A673 (cell line): ENCODE data around the gene MYOG. TPM values are rescaled to one million over a fixed set of nuclear protein-coding genes. Genes with fewer than 3 reads are reported as not detected.

Experiments
- BruUV-seq: library from RNA; stranded (reverse); fragments of 400-500 nt; replicated peaks from 2 replicates; lab custom pipeline; 2021; lab: Mats Ljungman, UMichigan
- CTCF ChIA-PET: fragments of 300-600 bp; sonication (Branson Sonifier 250); formaldehyde crosslinking; loops from one replicate; lab custom pipeline; 2022; ENCODE audit warnings: antibody characterized with exemption; lab: Charles Lee
- POLR2A ChIA-PET: fragments of 300-600 bp; sonication (Branson Sonifier 250); formaldehyde crosslinking; loops from one replicate; lab custom pipeline; 2022; ENCODE audit warnings: antibody characterized with exemption; ENCODE audit not compliant: low non-redundant PET; lab: Charles Lee
- DNase-seq: peaks from one replicate; pipeline ENCODE4 v3.0.0-alpha.2; 2015; ENCODE audit warnings: low spot score
- H3K27ac ChIP-seq: fragments of 200-600 bp; sonication (generic); 2 replicates; pipeline ENCODE4 v1.5.1; 2016; ENCODE audit warnings: mixed run types, low read depth, mild to moderate bottlenecking, mixed read lengths, antibody characterized with exemption, low read length; ENCODE audit not compliant: poor library complexity, severe bottlenecking
- H3K27me3 ChIP-seq: fragments of 200-600 bp; sonication (generic); replicated peaks from 2 replicates; pipeline ENCODE4 v1.6.1; 2017; ENCODE audit warnings: mixed run types, low read depth, mild to moderate bottlenecking, mixed read lengths, antibody characterized with exemption, low read length; ENCODE audit not compliant: insufficient read depth, poor library complexity
- H3K36me3 ChIP-seq: fragments of 200-600 bp; sonication (generic); 2 replicates; pipeline ENCODE4 v1.6.1; 2016; ENCODE audit warnings: mixed run types, mild to moderate bottlenecking, mixed read lengths, antibody characterized with exemption, low read length; ENCODE audit not compliant: insufficient read depth, poor library complexity, severe bottlenecking
- H3K4me1 ChIP-seq: fragments of 200-600 bp; sonication (generic); 2 replicates; pipeline ENCODE4 v1.6.1; 2017; ENCODE audit warnings: mixed run types, mild to moderate bottlenecking, mixed read lengths, antibody characterized with exemption, low read length; ENCODE audit not compliant: insufficient read depth, poor library complexity, severe bottlenecking
- H3K4me3 ChIP-seq: fragments of 200-600 bp; sonication (generic); 2 replicates; pipeline ENCODE4 v1.5.1; 2016; ENCODE audit warnings: low read depth, mixed run types, mild to moderate bottlenecking, mixed read lengths, low read length; ENCODE audit not compliant: poor library complexity, severe bottlenecking
- H3K9me3 ChIP-seq: fragments of 200-600 bp; sonication (generic); 2 replicates; pipeline ENCODE4 v1.6.1; 2016; ENCODE audit warnings: mixed run types, low read depth, mild to moderate bottlenecking, mixed read lengths, antibody characterized with exemption, low read length; ENCODE audit not compliant: poor library complexity, severe bottlenecking
- CTCF ChIP-seq: fragments of 300-800, 200-600 bp; sonication (generic); conservative IDR thresholded peaks from 2 replicates; pipeline ENCODE4 v1.5.1; 2017; ENCODE audit warnings: low read depth, mild to moderate bottlenecking, antibody characterized with exemption, low read length, moderate library complexity, mixed read lengths
- EZH2 ChIP-seq: fragments of 200-600 bp; sonication (generic); IDR thresholded peaks from 2 replicates; pipeline ENCODE4 v1.6.1; 2017; ENCODE audit warnings: borderline replicate concordance, low read depth, mild to moderate bottlenecking, mixed read lengths, antibody characterized with exemption, low read length; ENCODE audit not compliant: poor library complexity, severe bottlenecking
- intact Hi-C: fragments of 100-400 bp; cut with micrococcal nuclease; formaldehyde crosslinking; loops from one replicate; pipeline ENCODE4 v1.10.0; 2022; ENCODE audit not compliant: unreplicated experiment
- total RNA-seq: library from RNA; stranded (reverse); gene quantifications from 2 replicates; pipeline ENCODE4 v1.2.3, GENCODE V29; 2021

Gene MYOG
- total RNA-seq, 1 experiment from 2014 or later = not detected

- ChIA-PET CTCF (interaction anchor here (1.7 to 3.5 kb wide), 3 partner anchors 18 to 228 kb away, joined by 6 to 65 read pairs (median 52); no protein-coding TSS in a partner anchor), POLR2A (no interaction called here)
- H3K36me3 ChIP-seq = no peaks in the 10 kb centered on the region
- intact Hi-C loops = no loop called here
- H3K4me1 ChIP-seq = no peaks in the 10 kb centered on the region
- no peak overlapping the region for H3K4me3 ChIP-seq
- H3K27me3 ChIP-seq = no peaks in the 10 kb centered on the region
- no peaks in the 10 kb centered on the region for H3K9me3 ChIP-seq
- BruUV-seq = no TSS peak
- DNase-seq = no peak
- no peak overlapping the region for H3K27ac ChIP-seq
- TF ChIP-seq EZH2 (no peak), CTCF (no peak)
Measured at GRCh38 chr1:203041351-203041932, 44.4 kb downstream of the MYOG start.

- H3K27me3 ChIP-seq = no peaks in the 10 kb centered on the region
- no peaks in the 10 kb centered on the region for H3K36me3 ChIP-seq
- H3K27ac ChIP-seq = no peak overlapping the region
- BruUV-seq = no TSS peak
- DNase-seq = no peak
- no peaks in the 10 kb centered on the region for H3K9me3 ChIP-seq
- ChIA-PET POLR2A (no interaction called here), CTCF (interaction anchor here (0.6 to 3.5 kb wide), 13 partner anchors 12 to 1713 kb away, joined by 3 to 65 read pairs (median 8); partner anchors contain the start of genes MYBPH and PPFIA4)
- H3K4me1 ChIP-seq = no peaks in the 10 kb centered on the region
- TF ChIP-seq CTCF (no peak), EZH2 (no peak)
- intact Hi-C loops = no loop called here
- no peak overlapping the region for H3K4me3 ChIP-seq
Measured at GRCh38 chr1:203040513-203041275, 45.1 kb downstream of the MYOG start.

- TF ChIP-seq EZH2 (no peak), CTCF (peak; percentile 60)
- no peaks in the 10 kb centered on the region for H3K9me3 ChIP-seq
- BruUV-seq = no TSS peak
- POLR2A ChIA-PET = no interaction called here
- H3K4me1 ChIP-seq = no peaks in the 10 kb centered on the region
- no peak overlapping the region for H3K4me3 ChIP-seq
- CTCF ChIA-PET = interaction anchor here (0.6 to 3.5 kb wide), 15 partner anchors 11 to 464 kb away, joined by 3 to 65 read pairs (median 6); partner anchors contain the start of genes MYBPH and PPFIA4
- intact Hi-C loops = loop anchor here (1.0 to 2.0 kb wide), 3 partner anchors 132 to 229 kb away; no protein-coding TSS in a partner anchor
- no peaks in the 10 kb centered on the region for H3K27me3 ChIP-seq
- no peaks in the 10 kb centered on the region for H3K36me3 ChIP-seq
- peak; percentile 68 for DNase-seq
- no peak overlapping the region for H3K27ac ChIP-seq
Measured at GRCh38 chr1:203039609-203040512, 46.0 kb downstream of the MYOG start.
